ENCODE measurements around the gene CAP1.

GRCh38 chr1:40075266-40075665 is 34.7 kb downstream of the CAP1 start:
- no peak for TF ChIP-seq CTCF (IDR thresholded peaks at IDR 0.05)
- no peak for TF ChIP-seq POLR2A (IDR thresholded peaks at IDR 0.05)

All from testis (tissue), 2 donors.